ENCODE results near the gene AKNA. TPM values are rescaled to one million over a fixed set of nuclear protein-coding genes. Genes with fewer than 3 reads are reported as not detected.
"Not testable (repeated sequence)": the region's sequence is repeated elsewhere in the genome, so short reads cannot be mapped to it uniquely, and the experiment has no call there.

The AKNA gene
- total and polyA plus RNA-seq, 2 donors (not counting 1 experiment from before 2014, with no cell fraction given): 178 to 407 TPM

- no peak overlapping the region for H3K4me3 Mint-ChIP-seq
- peaks cover 27% of the 10 kb centered on the region for H4K20me1 ChIP-seq (ENCODE audit: control insufficient read depth, insufficient read depth, low read length, poor library complexity, severe bottlenecking)
Observed at GRCh38 chr9:114334490-114334889, 53.3 kb downstream of the AKNA start.

GRCh38 chr9:114333718-114334117 is 54.1 kb downstream of the AKNA start:
- H3K9ac ChIP-seq (ENCODE audit: low read length); ATAC-seq (ENCODE audit: low read depth); H3K4me3 Mint-ChIP-seq; H3K4me2 ChIP-seq (replicated peaks; ENCODE audit: low read depth, low read length, poor library complexity, severe bottlenecking); DNase-seq; H3K4me3 ChIP-seq (ENCODE audit: control extremely low read depth in 1 of 5, extremely low read depth in 1 of 5, insufficient read depth in 1 of 5, low read depth in 2 of 5, low read length in 4 of 5); H3K9me3 ChIP-seq (ENCODE audit: control extremely low read depth in 1 of 3, control insufficient read depth in 2 of 3, insufficient read depth in 1 of 3, low read length in 2 of 3); CTCF ChIA-PET; H2AFZ ChIP-seq (ENCODE audit: insufficient read depth, low read depth, low read length, poor library complexity, severe bottlenecking); H3K4me1 ChIP-seq (ENCODE audit: control insufficient read depth in 2 of 2, insufficient read depth in 2 of 2, low read length in 2 of 2); H3K27ac ChIP-seq (ENCODE audit: low read length in 2 of 2); H3K27ac Mint-ChIP-seq; intact Hi-C loops (cut with micrococcal nuclease); H3K9me3 Mint-ChIP-seq (ENCODE audit: insufficient read depth); H3K79me2 ChIP-seq (ENCODE audit: control insufficient read depth, insufficient read depth, low read length); H3K27me3 Mint-ChIP-seq; H3K27me3 ChIP-seq (replicated peaks in 1 of 4; ENCODE audit: control extremely low read depth in 1 of 4, control insufficient read depth in 3 of 4, insufficient read depth in 4 of 4, low read length in 3 of 4); POLR2A ChIA-PET: not testable (repeated sequence)
- Histone ChIP-seq H3K36me3 (replicated peaks in 1 of 2; ENCODE audit: control extremely low read depth in 1 of 2, control insufficient read depth in 1 of 2, extremely low read depth in 1 of 2, insufficient read depth in 2 of 2, low read length in 1 of 2) (peaks cover 14 to 41% of the 10 kb centered on the region in 2 experiments), H4K20me1 (ENCODE audit: control insufficient read depth, insufficient read depth, low read length, poor library complexity, severe bottlenecking) (peaks cover 20% of the 10 kb centered on the region)
- H3K4me1 Mint-ChIP-seq: peaks cover 23% of the 10 kb centered on the region
- no CpG with 5 or more reads among the region's 4 CpGs for WGBS (ENCODE audit: insufficient coverage)

More at GRCh38 chr9:114334490-114334889, 53.3 kb downstream of the AKNA start:
- Histone ChIP-seq H3K4me3 (ENCODE audit: control extremely low read depth in 1 of 5, extremely low read depth in 1 of 5, insufficient read depth in 1 of 5, low read depth in 2 of 5, low read length in 4 of 5) (no peak overlapping the region), H3K4me1 (ENCODE audit: control insufficient read depth in 2 of 2, insufficient read depth in 2 of 2, low read length in 2 of 2) (peaks cover 0 to 9% of the 10 kb centered on the region in 2 donors), H3K79me2 (ENCODE audit: control insufficient read depth, insufficient read depth, low read length) (no peaks in the 10 kb centered on the region), H3K4me2 (replicated peaks; ENCODE audit: low read depth, low read length, poor library complexity, severe bottlenecking) (no peak overlapping the region), H3K36me3 (replicated peaks in 1 of 2; ENCODE audit: control extremely low read depth in 1 of 2, control insufficient read depth in 1 of 2, extremely low read depth in 1 of 2, insufficient read depth in 2 of 2, low read length in 1 of 2) (peaks cover 16 to 49% of the 10 kb centered on the region in 2 experiments), H3K9ac (ENCODE audit: low read length) (no peak overlapping the region), H3K27me3 (replicated peaks in 1 of 4; ENCODE audit: control extremely low read depth in 1 of 4, control insufficient read depth in 3 of 4, insufficient read depth in 4 of 4, low read length in 3 of 4) (no peaks in the 10 kb centered on the region), H2AFZ (ENCODE audit: insufficient read depth, low read depth, low read length, poor library complexity, severe bottlenecking) (no peak overlapping the region), H3K9me3 (ENCODE audit: control extremely low read depth in 1 of 3, control insufficient read depth in 2 of 3, insufficient read depth in 1 of 3, low read length in 2 of 3) (peaks cover 0 to 5% (median 0%) of the 10 kb centered on the region in 3 donors), H3K27ac (ENCODE audit: low read length in 2 of 2) (no peak overlapping the region)
- POLR2A ChIA-PET: no interaction called here
- no peak for DNase-seq
- no peaks in the 10 kb centered on the region for H3K9me3 Mint-ChIP-seq (ENCODE audit: insufficient read depth)
- H3K4me1 Mint-ChIP-seq: peaks cover 30% of the 10 kb centered on the region
- no peaks in the 10 kb centered on the region for H3K27me3 Mint-ChIP-seq
- intact Hi-C loops (cut with micrococcal nuclease): no loop called here
- 96% methylated on average over 8 of the region's 9 CpGs for WGBS (ENCODE audit: insufficient coverage)
- TF ChIP-seq EZH2 (IDR thresholded peaks at IDR 0.05; ENCODE audit: borderline replicate concordance, insufficient read depth, low read depth, low read length, poor library complexity, severe bottlenecking) (no peak), CTCF (IDR thresholded peaks at IDR 0.05) (no peak)
- no peak for ATAC-seq (ENCODE audit: low read depth)
- CTCF ChIA-PET: no interaction called here
- peak overlapping the region; percentile 22 for H3K27ac Mint-ChIP-seq

- Mint-ChIP-seq H3K4me1 (peaks cover 18% of the 10 kb centered on the region), H3K27ac (peak overlapping the region; percentile 85)
- H3K9me3 Mint-ChIP-seq (ENCODE audit: insufficient read depth); H3K4me3 ChIP-seq (ENCODE audit: control extremely low read depth in 1 of 5, extremely low read depth in 1 of 5, insufficient read depth in 1 of 5, low read depth in 2 of 5, low read length in 4 of 5); H3K9me3 ChIP-seq (ENCODE audit: control extremely low read depth in 1 of 3, control insufficient read depth in 2 of 3, insufficient read depth in 1 of 3, low read length in 2 of 3); DNase-seq; H2AFZ ChIP-seq (ENCODE audit: insufficient read depth, low read depth, low read length, poor library complexity, severe bottlenecking); H3K9ac ChIP-seq (ENCODE audit: low read length); H3K4me2 ChIP-seq (replicated peaks; ENCODE audit: low read depth, low read length, poor library complexity, severe bottlenecking); H3K4me3 Mint-ChIP-seq; H3K27me3 ChIP-seq (replicated peaks in 1 of 4; ENCODE audit: control extremely low read depth in 1 of 4, control insufficient read depth in 3 of 4, insufficient read depth in 4 of 4, low read length in 3 of 4); H3K27me3 Mint-ChIP-seq; H3K4me1 ChIP-seq (ENCODE audit: control insufficient read depth in 2 of 2, insufficient read depth in 2 of 2, low read length in 2 of 2); H4K20me1 ChIP-seq (ENCODE audit: control insufficient read depth, insufficient read depth, low read length, poor library complexity, severe bottlenecking); ATAC-seq (ENCODE audit: low read depth); H3K79me2 ChIP-seq (ENCODE audit: control insufficient read depth, insufficient read depth, low read length); intact Hi-C loops (cut with micrococcal nuclease): not testable (repeated sequence)
- 100% methylated on average over 1 of the region's 4 CpGs for WGBS (ENCODE audit: insufficient coverage)
- Histone ChIP-seq H3K27ac (ENCODE audit: low read length in 2 of 2) (peak overlapping the region in 1 of 2 donors; percentile 26), H3K36me3 (replicated peaks in 1 of 2; ENCODE audit: control extremely low read depth in 1 of 2, control insufficient read depth in 1 of 2, extremely low read depth in 1 of 2, insufficient read depth in 2 of 2, low read length in 1 of 2) (peaks cover 8 to 29% of the 10 kb centered on the region in 2 experiments)
- ChIA-PET POLR2A (interaction anchor here (0.7 to 1.2 kb wide), 2 partner anchors 56 to 321 kb away, joined by 3 read pairs; no protein-coding TSS in a partner anchor), CTCF (interaction anchor here (0.6 kb wide), 1 partner anchor 38 kb away, joined by 3 read pairs; no protein-coding TSS in a partner anchor)
Observed at GRCh38 chr9:114332474-114333040, 55.2 kb downstream of the AKNA start.
